Measurements from ENCODE around the gene TTC21A.

The TTC21A gene

GRCh38 chr3:39124876-39125840 lies 17.7 kb downstream of the TTC21A start:
- DNase-seq (ENCODE audit: low read depth, low spot score), result no peak
- CTCF ChIA-PET, result interaction anchor here (0.8 to 15.6 kb wide), 29 partner anchors 8 to 629 kb away, joined by 3 to 545 read pairs (median 9); partner anchors contain the start of genes CX3CR1, EXOG, GORASP1 and TTC21A
- no peak overlapping the region for H3K4me3 ChIP-seq (ENCODE audit: low read depth, low read length)
- peak; percentile 74 for TF ChIP-seq CTCF (IDR thresholded peaks at IDR 0.05; ENCODE audit: insufficient read depth, low read length, missing control alignments)
- POLR2A ChIA-PET, result interaction anchor here (2.4 kb wide), 1 partner anchor 22 kb away, joined by 7 read pairs; no protein-coding TSS in a partner anchor

- TF ChIP-seq CTCF (IDR thresholded peaks at IDR 0.05; ENCODE audit: insufficient read depth, low read length, missing control alignments), result no peak
- CTCF ChIA-PET, result interaction anchor here (0.7 to 15.6 kb wide), 37 partner anchors 8 to 629 kb away, joined by 3 to 545 read pairs (median 7); partner anchors contain the start of genes CX3CR1, EXOG, GORASP1 and RPSA
- DNase-seq (ENCODE audit: low read depth, low spot score), result no peak
- POLR2A ChIA-PET, result interaction anchor here (2.4 kb wide), 1 partner anchor 21 kb away, joined by 7 read pairs; no protein-coding TSS in a partner anchor
- no peak overlapping the region for H3K4me3 ChIP-seq (ENCODE audit: low read depth, low read length)
Measured at GRCh38 chr3:39125841-39126500, 18.5 kb downstream of the TTC21A start.

- peak; percentile 80 for TF ChIP-seq CTCF (IDR thresholded peaks at IDR 0.05; ENCODE audit: insufficient read depth, low read length, missing control alignments)
- ChIA-PET POLR2A (interaction anchor here (2.4 kb wide), 1 partner anchor 20 kb away, joined by 7 read pairs; no protein-coding TSS in a partner anchor), CTCF (interaction anchor here (0.7 to 15.6 kb wide), 42 partner anchors 9 to 630 kb away, joined by 3 to 545 read pairs (median 6); partner anchors contain the start of genes CX3CR1, EXOG, GORASP1 and RPSA)
- no peak for DNase-seq (ENCODE audit: low read depth, low spot score)
- no peak overlapping the region for H3K4me3 ChIP-seq (ENCODE audit: low read depth, low read length)
Measured at GRCh38 chr3:39126532-39127071, 19.1 kb downstream of the TTC21A start.

GRCh38 chr3:39127269-39127907 lies 19.9 kb downstream of the TTC21A start:
- DNase-seq (ENCODE audit: low read depth, low spot score), result no peak
- POLR2A ChIA-PET, result no interaction called here
- TF ChIP-seq CTCF (IDR thresholded peaks at IDR 0.05; ENCODE audit: insufficient read depth, low read length, missing control alignments), result no peak
- CTCF ChIA-PET, result interaction anchor here (0.7 to 15.6 kb wide), 38 partner anchors 8 to 281 kb away, joined by 3 to 545 read pairs (median 8); partner anchors contain the start of genes CX3CR1, GORASP1, RPSA and TTC21A
- no peak overlapping the region for H3K4me3 ChIP-seq (ENCODE audit: low read depth, low read length)

- TF ChIP-seq CTCF (IDR thresholded peaks at IDR 0.05; ENCODE audit: insufficient read depth, low read length, missing control alignments), result no peak
- CTCF ChIA-PET, result interaction anchor here (1.0 to 15.6 kb wide), 22 partner anchors 8 to 678 kb away, joined by 3 to 545 read pairs (median 14); partner anchors contain the start of genes CX3CR1, GORASP1, TTC21A and XIRP1
- POLR2A ChIA-PET, result no interaction called here
- no peak for DNase-seq (ENCODE audit: low read depth, low spot score)
- no peak overlapping the region for H3K4me3 ChIP-seq (ENCODE audit: low read depth, low read length)
Measured at GRCh38 chr3:39127908-39128304, 20.4 kb downstream of the TTC21A start.
